ENCODE measurements around the gene CROCC.

The CROCC gene

DNA sequence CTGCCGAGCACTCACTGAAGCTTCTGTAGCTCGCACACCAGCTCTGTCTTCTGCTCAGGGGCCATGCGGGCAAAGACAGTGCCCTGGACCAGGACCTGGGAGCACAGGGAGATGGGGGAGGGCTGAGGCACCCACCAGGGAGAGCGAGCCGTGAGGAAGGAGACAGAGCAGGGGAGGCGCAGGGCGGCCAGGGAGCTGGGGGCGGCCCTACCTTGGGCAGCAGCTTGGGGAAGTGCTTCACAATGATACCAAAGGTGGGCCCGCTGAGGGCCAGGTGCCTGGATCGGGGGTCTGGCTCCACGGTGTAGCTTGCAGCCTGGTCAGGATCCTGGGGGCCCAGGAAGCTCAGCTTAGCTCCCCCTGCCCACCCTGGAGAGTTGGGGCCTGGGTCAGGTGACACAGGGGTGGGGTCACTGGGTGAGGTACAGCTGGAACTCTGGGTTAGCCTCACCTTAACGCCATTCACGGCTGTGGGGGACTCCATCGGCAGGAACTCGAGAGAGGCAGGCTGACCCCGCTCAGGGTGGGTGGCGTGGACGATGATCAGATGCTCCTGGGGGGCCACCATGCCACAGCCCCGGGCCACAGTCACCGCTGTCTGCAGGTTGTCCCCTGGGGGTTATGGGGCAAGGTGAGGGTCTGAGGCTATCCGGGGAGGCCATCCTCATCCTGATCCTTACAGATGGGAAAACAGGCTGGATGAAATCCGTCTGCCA lies 68.1 kb downstream of the CROCC start:
- no peak overlapping the region for H3K27ac ChIP-seq
- TF ChIP-seq, protein P1, sequence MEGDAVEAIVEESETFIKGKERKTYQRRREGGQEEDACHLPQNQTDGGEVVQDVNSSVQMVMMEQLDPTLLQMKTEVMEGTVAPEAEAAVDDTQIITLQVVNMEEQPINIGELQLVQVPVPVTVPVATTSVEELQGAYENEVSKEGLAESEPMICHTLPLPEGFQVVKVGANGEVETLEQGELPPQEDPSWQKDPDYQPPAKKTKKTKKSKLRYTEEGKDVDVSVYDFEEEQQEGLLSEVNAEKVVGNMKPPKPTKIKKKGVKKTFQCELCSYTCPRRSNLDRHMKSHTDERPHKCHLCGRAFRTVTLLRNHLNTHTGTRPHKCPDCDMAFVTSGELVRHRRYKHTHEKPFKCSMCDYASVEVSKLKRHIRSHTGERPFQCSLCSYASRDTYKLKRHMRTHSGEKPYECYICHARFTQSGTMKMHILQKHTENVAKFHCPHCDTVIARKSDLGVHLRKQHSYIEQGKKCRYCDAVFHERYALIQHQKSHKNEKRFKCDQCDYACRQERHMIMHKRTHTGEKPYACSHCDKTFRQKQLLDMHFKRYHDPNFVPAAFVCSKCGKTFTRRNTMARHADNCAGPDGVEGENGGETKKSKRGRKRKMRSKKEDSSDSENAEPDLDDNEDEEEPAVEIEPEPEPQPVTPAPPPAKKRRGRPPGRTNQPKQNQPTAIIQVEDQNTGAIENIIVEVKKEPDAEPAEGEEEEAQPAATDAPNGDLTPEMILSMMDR (conservative IDR thresholded peaks at IDR 0.05), result no peak

DNA sequence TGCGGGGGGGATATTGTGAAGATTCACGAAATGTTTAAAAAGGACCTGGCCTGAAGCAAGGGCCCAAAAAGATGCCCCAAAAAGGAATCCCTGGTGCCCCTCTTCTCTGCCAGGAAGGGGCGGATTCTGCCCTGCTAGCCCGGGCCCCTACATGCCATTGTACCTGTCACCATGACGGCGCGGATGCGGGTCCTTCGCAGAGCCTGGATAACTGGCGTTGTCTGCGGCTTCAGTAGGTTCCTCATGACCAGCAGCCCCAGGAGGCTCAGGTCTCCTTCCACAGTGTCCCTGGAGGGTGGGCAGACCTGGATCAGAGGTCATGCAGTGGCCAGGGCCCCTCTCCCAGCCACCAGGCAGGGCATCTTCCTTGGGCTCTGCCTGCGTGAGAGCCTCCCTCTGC lies 69.8 kb downstream of the CROCC start:
- TF ChIP-seq, protein P1 (conservative IDR thresholded peaks at IDR 0.05), result no peak
- no peak overlapping the region for H3K27ac ChIP-seq

DNA sequence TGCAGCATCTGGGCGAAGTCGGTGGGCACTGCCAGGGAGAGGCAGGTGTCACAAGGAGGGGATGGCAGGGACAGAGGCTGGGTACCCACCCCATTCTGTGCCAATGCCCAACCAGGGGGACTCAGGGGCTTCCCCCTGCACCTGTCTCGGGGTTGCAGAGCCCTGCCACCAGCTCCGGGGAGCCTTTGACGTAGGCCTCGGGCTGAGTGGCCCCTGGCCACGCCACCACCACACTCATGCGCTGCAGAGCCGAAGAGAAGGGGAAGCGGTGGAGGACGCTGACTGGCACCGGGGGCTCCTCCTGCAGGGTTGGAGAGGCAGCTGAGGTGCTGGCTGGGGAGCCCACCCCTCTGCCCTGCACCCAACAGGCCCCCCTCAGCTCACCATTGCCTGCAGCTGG lies 70.4 kb downstream of the CROCC start:
- TF ChIP-seq, protein P1 (conservative IDR thresholded peaks at IDR 0.05), result no peak
- no peak overlapping the region for H3K27ac ChIP-seq

DNA sequence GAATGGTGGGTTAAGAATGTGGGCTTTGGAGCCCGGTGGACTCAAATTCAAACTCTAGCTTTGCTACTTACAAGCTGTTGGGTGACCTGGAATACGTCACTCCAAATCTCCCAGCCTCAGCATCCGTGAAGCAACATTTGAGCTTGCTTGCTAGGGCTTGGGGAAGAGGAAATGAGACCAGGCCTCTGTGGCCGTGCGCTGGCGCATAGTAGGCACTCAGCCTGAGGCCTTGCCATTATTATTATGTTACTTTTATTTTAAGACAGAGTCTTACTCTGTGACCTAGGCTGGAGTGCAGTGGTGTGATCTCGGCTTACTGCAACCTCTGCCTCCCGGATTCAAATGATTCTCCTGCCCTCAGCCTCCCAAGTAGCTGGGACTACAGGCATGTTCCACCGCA lies 70.9 kb downstream of the CROCC start:
- H3K27ac ChIP-seq, result no peak overlapping the region

DNA sequence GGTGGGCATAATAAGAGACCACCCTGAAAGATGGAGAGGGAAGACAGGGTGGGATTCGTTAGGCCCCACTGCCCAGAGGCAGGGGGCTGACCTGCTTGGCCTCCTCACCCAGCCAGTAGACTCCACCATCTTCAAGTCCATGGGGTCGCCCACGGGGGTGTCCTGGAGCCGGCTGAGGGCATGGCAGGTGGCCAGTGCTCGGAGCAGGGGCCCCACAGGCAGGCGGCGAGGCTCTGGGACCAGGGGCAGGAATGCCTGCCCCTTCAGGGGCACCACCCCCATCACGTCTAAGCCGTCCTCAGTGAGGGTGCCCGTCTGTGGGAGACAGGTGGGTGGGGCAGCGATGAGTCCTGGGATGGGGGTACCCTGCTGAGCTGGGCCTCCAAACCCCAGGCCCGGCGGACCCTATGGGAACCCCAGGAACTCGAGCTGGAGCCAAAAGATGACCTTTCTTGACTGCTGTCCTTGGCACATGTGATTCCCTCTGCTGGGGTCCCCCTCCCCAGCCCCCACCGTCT lies 71.8 kb downstream of the CROCC start:
- TF ChIP-seq, protein P1 (conservative IDR thresholded peaks at IDR 0.05), result no peak
- no peak overlapping the region for H3K27ac ChIP-seq

More for the DNA sequence above, 70.9 kb downstream of the CROCC start:
- TF ChIP-seq, protein P1 (conservative IDR thresholded peaks at IDR 0.05), result no peak

DNA sequence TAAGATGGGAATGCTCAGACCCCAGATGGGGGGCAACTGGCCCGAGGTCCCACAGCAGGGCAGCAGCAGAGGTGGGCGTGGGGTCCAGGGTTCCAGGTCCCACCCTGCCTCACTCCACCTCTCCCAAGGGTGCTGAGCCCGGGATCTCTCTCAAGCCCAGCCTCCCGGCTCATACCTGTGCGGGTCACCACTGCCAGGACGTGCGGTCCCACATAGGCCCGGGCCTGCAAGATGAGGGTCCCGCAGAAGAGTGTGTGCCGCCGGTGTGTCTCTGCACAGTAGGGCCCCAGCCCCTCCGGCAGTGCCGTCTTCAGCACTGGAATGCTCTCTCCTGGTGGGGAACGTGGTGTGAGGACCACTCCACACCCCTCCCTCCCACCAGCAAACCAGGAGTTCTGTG lies 75.1 kb downstream of the CROCC start:
- H3K27ac ChIP-seq, result no peak overlapping the region
- TF ChIP-seq, protein P1 (conservative IDR thresholded peaks at IDR 0.05), result no peak

DNA sequence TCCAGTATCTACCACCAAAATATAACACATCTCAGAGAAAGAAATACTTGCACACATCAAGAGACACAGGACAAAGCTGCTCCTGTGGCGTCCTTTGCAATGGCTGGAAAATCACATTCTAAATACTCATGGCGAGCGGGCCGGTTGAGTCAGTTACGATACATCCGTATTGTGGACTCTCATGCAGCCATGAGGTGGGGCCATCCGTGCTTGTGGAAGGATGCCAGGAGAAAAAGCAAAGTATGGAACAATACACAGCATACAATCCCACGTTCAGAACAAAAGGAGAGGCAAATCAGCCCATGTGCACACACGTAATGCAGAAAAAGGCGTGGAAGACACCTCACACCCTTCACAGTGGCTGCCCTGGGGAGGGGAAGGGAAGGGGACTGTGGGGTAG lies 76.9 kb downstream of the CROCC start:
- no peak overlapping the region for H3K27ac ChIP-seq
- TF ChIP-seq, protein P1 (conservative IDR thresholded peaks at IDR 0.05), result no peak
